ENCODE data around the gene TRABD2B. TPM values are rescaled to one million over a fixed set of nuclear protein-coding genes. Genes with fewer than 3 reads are reported as not detected.
"Not testable (repeated sequence)": the region's sequence is repeated elsewhere in the genome, so short reads cannot be mapped to it uniquely, and the experiment has no call there.

TRABD2B gene
- total RNA-seq, 3 donors from 2014 or later (not counting 1 experiment from before 2014, with no cell fraction given) = not detected

DNA sequence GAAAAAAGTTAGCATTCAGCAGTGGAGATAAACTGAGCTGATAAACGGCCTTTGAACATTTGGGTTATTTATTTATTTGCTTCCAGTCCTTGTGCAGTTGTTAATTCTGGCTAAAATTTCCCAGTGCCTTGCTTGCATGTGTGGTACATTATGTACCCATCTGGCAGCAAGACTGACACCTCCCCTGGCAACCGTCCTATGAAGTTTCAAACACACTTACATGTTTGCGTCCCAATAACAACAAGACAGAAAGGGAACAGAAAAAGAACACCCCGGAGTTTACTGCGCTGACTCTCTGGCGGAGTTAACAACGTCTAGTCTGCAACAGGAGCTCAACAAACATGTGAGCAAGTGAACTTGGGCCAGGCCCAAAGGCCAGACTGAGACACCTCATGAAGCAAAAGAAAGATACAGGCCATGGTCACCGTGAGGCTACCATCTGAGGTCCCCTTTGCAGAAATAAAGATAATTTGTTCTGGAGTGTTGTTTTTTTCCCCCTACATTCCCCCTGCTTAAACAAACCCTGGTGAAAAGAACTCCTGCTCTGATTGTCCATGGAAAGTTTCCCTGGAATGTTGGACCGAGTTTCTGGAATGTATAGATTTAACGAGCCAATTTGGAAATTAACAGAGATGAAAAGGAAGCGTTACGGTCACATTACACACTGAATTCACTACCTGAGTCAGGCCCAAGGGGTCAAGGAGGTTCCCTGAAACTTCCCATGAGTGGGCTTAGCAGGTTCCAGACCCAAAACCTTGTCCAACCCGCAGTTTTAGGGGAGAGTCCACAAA, 33.4 kb downstream of the TRABD2B start:
- no peak overlapping the region for H3K27ac ChIP-seq (ENCODE audit: low read length)
- TF ChIP-seq, protein P1, sequence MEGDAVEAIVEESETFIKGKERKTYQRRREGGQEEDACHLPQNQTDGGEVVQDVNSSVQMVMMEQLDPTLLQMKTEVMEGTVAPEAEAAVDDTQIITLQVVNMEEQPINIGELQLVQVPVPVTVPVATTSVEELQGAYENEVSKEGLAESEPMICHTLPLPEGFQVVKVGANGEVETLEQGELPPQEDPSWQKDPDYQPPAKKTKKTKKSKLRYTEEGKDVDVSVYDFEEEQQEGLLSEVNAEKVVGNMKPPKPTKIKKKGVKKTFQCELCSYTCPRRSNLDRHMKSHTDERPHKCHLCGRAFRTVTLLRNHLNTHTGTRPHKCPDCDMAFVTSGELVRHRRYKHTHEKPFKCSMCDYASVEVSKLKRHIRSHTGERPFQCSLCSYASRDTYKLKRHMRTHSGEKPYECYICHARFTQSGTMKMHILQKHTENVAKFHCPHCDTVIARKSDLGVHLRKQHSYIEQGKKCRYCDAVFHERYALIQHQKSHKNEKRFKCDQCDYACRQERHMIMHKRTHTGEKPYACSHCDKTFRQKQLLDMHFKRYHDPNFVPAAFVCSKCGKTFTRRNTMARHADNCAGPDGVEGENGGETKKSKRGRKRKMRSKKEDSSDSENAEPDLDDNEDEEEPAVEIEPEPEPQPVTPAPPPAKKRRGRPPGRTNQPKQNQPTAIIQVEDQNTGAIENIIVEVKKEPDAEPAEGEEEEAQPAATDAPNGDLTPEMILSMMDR (IDR thresholded peaks at IDR 0.05) = no peak
- H3K4me3 Mint-ChIP-seq = no peak overlapping the region
- no peaks in the 10 kb centered on the region for H3K9me3 Mint-ChIP-seq
- no peaks in the 10 kb centered on the region for H3K36me3 ChIP-seq (ENCODE audit: control insufficient read depth, insufficient read depth, low read length)
- ATAC-seq (no peak), DNase-seq (no peak)
- no peak overlapping the region for H3K4me3 ChIP-seq (ENCODE audit: low read length)
- peaks cover 0 to 6% of the 10 kb centered on the region in 2 donors for H3K27me3 Mint-ChIP-seq (ENCODE audit: low read depth in 2 of 2)
- no peaks in the 10 kb centered on the region for H3K27me3 ChIP-seq (ENCODE audit: control insufficient read depth, insufficient read depth, low read length)
- H3K9me3 ChIP-seq (ENCODE audit: control insufficient read depth, insufficient read depth, low read length) = no peaks in the 10 kb centered on the region
- WGBS (ENCODE audit: insufficient coverage) = 87% methylated on average over 11 of the region's 13 CpGs
- H3K4me1 Mint-ChIP-seq = no peaks in the 10 kb centered on the region
- H3K36me3 Mint-ChIP-seq = no peaks in the 10 kb centered on the region
- intact Hi-C loops (cut with micrococcal nuclease) = no loop called here
- no peak overlapping the region for H3K27ac Mint-ChIP-seq
- H3K4me1 ChIP-seq (ENCODE audit: control insufficient read depth, insufficient read depth, low read length) = no peaks in the 10 kb centered on the region

DNA sequence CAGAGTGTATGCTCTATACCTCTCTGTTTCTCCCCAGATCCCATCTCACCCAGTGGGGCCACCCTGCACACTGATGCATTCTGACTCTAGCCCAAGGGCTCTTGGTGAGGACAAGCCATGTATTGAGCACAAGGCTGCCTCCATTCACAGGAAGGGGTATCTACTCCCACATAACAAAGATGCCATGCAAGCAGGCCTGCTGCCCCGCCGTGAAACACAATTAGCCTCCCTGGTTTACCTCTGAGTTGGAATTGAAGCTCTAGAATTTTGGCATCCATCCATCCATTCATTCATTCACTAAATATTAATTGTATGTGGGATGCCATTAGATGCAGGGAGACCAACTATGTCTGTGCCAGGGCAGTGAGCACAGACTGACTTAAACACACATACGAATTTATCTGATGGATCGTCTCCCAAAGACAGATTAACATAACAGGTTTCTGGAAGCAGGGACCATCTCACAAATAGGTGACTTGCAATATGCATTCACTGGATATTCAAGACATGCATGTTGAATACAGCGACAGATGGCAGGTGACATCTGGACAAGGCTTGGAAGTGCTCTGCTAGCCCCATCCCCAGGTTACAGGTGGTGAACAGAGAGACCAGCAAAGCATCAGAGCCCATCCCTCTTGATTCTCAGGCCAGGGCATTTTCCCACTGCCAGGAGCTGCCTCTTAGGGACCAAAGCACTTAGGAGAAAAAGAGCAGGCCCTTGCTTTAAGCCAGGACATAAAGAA, 34.3 kb downstream of the TRABD2B start:
- Histone ChIP-seq H3K36me3 (ENCODE audit: control insufficient read depth, insufficient read depth, low read length) (no peaks in the 10 kb centered on the region), H3K9me3 (ENCODE audit: control insufficient read depth, insufficient read depth, low read length) (no peaks in the 10 kb centered on the region), H3K4me3 (ENCODE audit: low read length) (no peak overlapping the region), H3K27me3 (ENCODE audit: control insufficient read depth, insufficient read depth, low read length) (no peaks in the 10 kb centered on the region), H3K4me1 (ENCODE audit: control insufficient read depth, insufficient read depth, low read length) (no peaks in the 10 kb centered on the region), H3K27ac (ENCODE audit: low read length) (no peak overlapping the region)
- no peak for DNase-seq
- Mint-ChIP-seq H3K36me3 (no peaks in the 10 kb centered on the region), H3K4me3 (no peak overlapping the region), H3K27ac (no peak overlapping the region), H3K4me1 (no peaks in the 10 kb centered on the region), H3K9me3 (no peaks in the 10 kb centered on the region), H3K27me3 (ENCODE audit: low read depth in 2 of 2) (peaks cover 0 to 6% of the 10 kb centered on the region in 2 donors)
- TF ChIP-seq, protein P1 (IDR thresholded peaks at IDR 0.05) = no peak
- 95% methylated on average over 5 of the region's 5 CpGs for WGBS (ENCODE audit: insufficient coverage)
- intact Hi-C loops (cut with micrococcal nuclease) = no loop called here
- ATAC-seq = no peak

DNA sequence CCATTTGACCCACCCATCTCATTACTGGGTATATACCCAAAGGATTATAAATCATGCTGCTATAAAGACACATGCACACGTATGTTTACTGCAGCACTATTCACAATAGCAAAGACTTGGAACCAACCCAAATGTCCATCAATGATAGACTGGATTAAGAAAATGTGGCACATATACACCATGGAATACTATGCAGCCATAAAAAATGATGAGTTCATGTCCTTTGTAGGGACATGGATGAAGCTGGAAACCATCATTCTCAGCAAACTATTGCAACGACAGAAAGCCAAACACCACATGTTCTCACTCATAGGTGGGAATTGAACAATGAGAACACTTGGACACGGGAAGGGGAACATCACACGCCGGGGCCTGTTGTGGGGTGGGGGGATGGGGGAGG, 35.4 kb downstream of the TRABD2B start:
- WGBS (ENCODE audit: insufficient coverage) = 97% methylated on average over 3 of the region's 5 CpGs
- H3K27ac ChIP-seq (ENCODE audit: low read length); H3K4me1 ChIP-seq (ENCODE audit: control insufficient read depth, insufficient read depth, low read length); DNase-seq; H3K36me3 Mint-ChIP-seq; H3K9me3 Mint-ChIP-seq; H3K4me1 Mint-ChIP-seq; intact Hi-C loops (cut with micrococcal nuclease); H3K27ac Mint-ChIP-seq; H3K4me3 ChIP-seq (ENCODE audit: low read length); ATAC-seq; H3K27me3 Mint-ChIP-seq (ENCODE audit: low read depth in 2 of 2); H3K36me3 ChIP-seq (ENCODE audit: control insufficient read depth, insufficient read depth, low read length); H3K27me3 ChIP-seq (ENCODE audit: control insufficient read depth, insufficient read depth, low read length); H3K9me3 ChIP-seq (ENCODE audit: control insufficient read depth, insufficient read depth, low read length); H3K4me3 Mint-ChIP-seq: not testable (repeated sequence)

DNA sequence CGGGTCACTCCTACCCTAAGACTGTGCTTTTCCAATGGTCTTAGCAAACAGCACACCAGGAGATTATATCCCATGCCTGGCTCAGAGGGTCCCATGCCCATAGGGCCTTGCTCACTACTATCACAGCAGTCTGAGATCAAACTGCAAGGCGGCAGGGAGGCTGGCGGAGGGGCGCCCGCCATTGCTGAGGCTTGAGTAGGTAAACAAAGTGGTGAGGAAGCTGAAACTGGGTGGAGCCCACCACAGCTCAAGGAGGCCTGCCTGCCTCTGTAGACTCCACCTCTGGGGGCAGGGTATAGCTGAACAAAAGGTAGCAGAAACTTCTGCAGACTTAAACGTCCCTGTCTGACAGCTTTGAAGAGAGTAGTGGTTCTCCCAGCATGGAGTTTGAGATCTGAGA, 40.7 kb downstream of the TRABD2B start:
- intact Hi-C loops (cut with micrococcal nuclease); H3K27me3 ChIP-seq (ENCODE audit: control insufficient read depth, insufficient read depth, low read length); H3K4me1 ChIP-seq (ENCODE audit: control insufficient read depth, insufficient read depth, low read length); H3K27ac ChIP-seq (ENCODE audit: low read length); H3K27me3 Mint-ChIP-seq (ENCODE audit: low read depth in 2 of 2); H3K4me3 ChIP-seq (ENCODE audit: low read length); H3K36me3 Mint-ChIP-seq; DNase-seq; H3K9me3 Mint-ChIP-seq; H3K36me3 ChIP-seq (ENCODE audit: control insufficient read depth, insufficient read depth, low read length); ATAC-seq; H3K27ac Mint-ChIP-seq; H3K9me3 ChIP-seq (ENCODE audit: control insufficient read depth, insufficient read depth, low read length); H3K4me1 Mint-ChIP-seq; H3K4me3 Mint-ChIP-seq: not testable (repeated sequence)
- 98% methylated on average over 5 of the region's 6 CpGs for WGBS (ENCODE audit: insufficient coverage)

Measured in natural killer cell (primary cell).